CMK (cell line): ENCODE measurements around the gene TENM4.

Source experiments
- DNase-seq: peaks from one replicate; pipeline ENCODE4 v3.0.0-alpha.2; 2010; ENCODE audit warnings: low read depth

Gene TENM4

DNA sequence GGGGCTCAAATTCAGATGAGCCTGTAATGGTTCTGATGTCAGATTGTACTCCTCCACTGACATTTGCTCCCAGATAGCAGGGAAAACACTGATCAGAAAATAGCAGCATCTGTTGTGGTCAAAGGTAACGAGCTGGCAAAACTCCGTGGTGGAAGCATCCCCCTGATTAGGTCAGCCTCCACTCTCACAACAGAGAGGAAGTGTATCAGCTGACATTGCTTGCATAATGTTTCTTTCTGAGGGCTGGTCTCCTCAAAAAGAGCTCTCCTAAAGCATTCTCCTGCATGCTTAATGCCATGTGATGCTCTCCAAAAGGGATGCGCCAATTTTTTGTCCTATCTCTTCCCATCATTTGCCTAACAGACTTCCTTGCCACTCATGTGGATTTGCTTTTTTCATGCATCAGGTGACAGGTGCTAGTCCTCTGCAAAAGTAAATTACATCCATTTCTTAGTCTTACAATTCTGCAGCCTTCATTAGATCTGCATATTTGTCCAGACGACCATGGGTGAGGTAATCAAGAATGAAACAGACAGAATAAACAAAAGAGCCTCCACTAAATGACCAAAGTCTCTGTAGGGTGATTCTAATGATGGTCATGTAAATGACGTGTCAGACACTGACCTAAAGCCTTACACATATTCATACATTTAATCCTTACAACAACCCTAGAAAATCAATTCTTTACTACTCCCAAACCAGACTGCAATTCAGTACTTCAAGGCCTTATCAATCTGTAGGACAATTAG lies 6.4 kb upstream of the TENM4 start:
- no peak for DNase-seq

DNA sequence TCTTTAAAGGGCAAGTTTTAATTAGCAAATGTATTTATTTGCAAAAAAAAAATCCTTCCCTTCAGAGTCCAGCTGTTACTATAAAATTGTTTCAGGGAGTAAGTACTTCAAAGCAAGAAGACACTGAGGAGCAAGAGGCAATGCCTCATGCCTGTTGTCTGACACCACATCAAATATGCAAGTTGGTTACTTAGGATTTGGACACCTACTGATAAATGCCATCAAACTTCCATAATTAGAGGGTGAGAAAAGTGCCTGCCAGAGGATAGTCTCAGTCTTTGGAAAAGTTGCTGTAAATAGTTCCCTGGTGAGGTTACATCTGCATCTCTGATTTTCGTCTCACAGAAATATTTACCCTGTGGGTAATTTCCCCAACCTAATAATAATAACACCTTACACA lies 4.1 kb upstream of the TENM4 start:
- DNase-seq: no peak

- DNase-seq: no peak
These were observed 638 bp upstream of the TENM4 start for GRCh38 chr11:79441461-79441875.

GRCh38 chr11:79439886-79440570 lies 802 bp downstream of the TENM4 start:
- no peak for DNase-seq

DNA sequence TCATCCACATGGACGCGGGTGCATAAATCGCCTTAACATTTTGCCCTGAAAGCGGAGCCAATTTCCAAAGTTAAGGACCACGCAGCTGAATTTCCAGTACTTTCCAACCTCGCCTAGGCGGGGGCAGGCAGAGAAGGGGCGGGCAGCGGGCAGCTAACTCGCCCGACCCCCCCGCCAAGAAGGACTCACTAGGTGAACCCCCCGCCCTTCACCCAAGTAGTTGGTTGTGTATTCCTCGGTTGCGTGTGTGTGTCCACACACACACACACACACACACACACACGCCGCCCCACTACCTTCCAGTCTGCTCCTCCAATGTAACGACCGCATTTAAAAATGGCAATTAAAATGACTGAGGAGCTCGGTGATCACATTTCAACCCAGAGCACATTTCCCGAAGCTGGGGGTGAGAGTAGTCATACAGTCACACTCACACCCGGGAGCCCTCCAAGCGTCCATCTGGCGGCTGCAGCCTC lies 1.4 kb downstream of the TENM4 start:
- no peak for DNase-seq

- no peak for DNase-seq
These were observed 2.0 kb downstream of the TENM4 start for GRCh38 chr11:79438631-79439409.

DNA sequence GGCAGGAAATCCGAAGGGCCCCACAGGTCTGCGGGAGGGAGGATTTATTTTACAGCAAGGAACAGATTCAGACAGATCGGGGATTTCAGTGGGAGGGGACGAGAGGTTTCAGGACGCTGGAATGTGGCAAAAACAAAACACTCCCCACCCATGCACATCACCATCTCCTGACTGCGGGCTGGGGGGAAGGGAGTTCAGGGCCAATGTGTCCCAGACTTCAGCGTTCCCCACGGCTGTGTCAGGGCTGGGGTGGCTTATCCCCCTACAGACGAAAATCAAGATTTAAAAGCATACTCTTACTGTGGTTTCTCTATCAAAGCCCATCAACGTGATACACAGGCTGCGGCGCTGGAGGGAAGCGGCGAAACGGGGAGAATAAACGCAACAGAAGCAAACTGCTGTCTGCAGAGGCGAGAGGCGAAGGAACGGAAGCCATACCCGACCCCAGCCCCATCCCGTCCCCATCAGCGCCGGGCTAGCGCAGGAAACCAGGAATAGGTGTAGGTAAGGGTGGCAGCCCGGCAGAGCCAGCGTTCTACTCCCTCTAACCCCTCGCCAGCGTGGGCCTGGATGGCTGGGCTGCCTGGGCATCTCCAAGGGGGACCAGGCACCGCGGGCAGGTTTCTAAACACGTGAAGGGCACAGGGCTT lies 2.7 kb downstream of the TENM4 start:
- no peak for DNase-seq

GRCh38 chr11:79437278-79437980 lies 3.4 kb downstream of the TENM4 start:
- DNase-seq: no peak

- DNase-seq: no peak
These were observed 3.9 kb downstream of the TENM4 start for GRCh38 chr11:79436919-79437277.

DNA sequence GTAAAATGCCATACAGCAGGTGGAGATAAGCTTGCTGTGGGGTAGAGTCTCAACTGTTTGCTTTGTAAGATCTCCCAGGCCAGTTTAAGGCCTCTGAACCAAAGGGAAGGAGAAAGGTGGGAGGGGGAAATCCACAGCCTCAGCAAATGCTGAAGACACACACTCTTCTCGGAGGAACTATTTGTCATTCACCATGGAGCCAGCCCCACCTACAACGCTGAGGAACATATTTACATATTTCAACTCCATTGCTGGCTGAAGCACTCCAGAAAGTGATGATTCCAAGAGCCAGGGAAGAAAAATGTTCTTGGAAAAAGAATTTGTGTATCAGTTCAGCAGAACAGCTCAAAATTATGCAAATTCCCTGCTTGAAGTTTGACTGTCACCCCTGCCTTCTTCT lies 6.5 kb downstream of the TENM4 start:
- DNase-seq: no peak

DNA sequence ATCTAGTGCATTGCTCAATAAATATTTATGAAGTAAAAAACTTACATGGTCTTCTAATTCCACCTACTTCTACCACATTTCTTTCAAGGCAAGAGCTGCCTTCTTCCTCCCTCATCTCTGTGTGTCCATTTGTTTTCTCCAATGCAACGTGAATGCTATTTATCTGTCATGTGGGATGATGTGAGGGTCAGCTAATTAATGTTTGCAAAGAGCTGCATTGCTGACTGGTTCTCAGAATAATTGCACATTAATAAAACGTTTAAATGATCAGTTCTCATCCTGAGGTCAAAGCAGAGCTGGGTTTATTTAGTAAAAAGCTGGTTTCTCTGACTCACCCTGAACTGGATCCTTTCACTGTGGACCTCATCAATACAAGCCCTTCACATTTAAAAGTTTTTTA lies 8.7 kb downstream of the TENM4 start:
- DNase-seq: no peak

DNA sequence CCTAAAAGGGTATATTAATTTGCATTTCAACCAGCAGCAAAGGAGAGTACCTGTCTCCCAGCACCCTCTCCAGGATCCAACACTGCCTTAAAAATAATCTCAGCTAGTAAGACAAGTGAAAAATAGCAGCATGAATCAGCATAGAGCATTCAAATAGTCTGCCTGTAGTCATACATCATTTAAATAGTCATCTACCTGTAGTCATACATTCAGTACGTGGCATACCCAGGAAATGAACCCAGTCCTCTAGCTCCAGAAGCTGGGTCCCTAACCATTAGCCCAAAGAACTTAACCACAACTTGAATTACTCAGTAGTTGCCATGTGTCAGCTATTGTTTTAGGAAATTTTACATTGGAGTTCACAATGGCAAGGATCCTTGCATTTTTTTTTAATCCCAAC lies 9.3 kb downstream of the TENM4 start:
- DNase-seq: no peak

DNA sequence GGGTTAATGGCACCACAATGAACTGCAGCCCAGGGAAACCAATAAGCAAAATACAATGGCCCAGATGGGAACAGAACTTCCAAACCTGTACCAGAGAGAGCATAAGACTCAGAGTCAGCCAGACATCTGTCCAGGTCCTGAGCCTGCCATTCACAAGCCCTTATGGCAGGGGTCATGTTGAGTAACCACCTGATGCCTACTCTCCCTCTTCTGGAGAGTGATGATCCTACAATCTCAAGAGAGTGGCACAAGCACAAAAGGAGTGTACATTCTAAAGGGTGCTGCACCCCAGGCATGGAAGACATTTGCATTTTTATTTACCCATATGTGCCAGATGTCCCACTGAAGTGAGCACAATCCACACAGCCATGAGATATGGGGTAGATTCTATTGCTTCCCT lies 10.6 kb downstream of the TENM4 start:
- DNase-seq: no peak

GRCh38 chr11:79428406-79428805 lies 12.4 kb downstream of the TENM4 start:
- no peak for DNase-seq

- DNase-seq: no peak
These were observed 13.1 kb downstream of the TENM4 start for GRCh38 chr11:79427611-79428327.

DNA sequence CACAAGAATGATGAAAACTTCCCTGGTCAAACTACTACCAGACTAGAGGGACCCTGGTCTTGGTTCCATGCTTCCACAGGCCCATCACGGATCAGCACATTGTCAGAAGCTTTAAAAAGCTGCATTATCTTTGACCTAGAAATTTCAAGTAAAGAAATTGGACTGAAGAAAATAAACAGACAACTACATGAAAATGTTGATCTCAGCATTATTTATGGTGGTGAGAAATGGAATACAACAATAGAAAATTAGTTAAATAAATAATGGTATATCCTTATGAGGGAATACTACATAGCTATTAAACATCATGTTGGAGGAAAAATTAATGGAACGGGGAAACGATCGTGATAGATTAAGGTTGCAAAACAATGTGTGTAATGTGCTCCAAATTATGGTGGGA lies 13.7 kb downstream of the TENM4 start:
- DNase-seq: no peak

GRCh38 chr11:79425463-79425862 lies 15.4 kb downstream of the TENM4 start:
- DNase-seq: no peak

DNA sequence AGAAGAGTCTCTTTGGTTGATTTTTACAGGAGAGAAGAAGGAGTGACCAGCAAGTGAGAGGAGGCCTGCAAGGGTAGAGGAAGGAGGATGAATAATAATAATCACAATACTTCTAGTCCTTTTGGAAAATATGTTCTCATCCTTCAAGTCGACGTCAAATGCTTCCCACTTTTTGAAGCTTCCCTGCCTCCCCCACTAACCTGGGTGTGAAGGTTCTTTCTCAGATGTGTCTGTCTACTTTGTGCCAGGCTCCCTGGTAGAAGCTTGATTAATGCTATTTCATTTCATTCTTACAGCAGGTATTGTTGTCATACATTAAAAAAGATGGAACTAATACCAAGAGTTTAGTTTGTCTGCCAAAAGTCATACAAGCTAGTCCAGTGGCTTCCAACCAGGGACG lies 17.1 kb downstream of the TENM4 start:
- DNase-seq: no peak

- no peak for DNase-seq
These were observed 18.0 kb downstream of the TENM4 start for GRCh38 chr11:79422866-79423265.

DNA sequence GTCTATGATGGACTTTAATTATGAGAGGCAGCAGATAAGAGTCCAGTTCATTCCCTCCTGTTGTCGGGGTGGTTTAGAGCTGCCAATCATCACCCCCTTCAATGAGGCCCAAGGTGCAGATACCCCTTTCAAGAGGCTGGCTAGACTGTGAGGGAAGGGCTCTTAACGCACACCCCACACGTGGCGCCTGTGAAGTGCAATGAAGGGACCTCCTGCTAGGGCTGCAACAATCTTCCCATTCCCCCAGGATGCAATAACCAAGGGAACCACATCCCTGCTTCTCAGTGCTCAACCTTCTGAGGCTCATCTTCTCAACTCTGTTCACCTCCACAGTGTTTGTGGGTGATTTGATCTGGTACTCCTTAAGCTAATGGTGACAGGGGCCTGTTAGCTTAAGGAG lies 19.0 kb downstream of the TENM4 start:
- no peak for DNase-seq

GRCh38 chr11:79419120-79419519 lies 21.7 kb downstream of the TENM4 start:
- DNase-seq: no peak
